Ishikawa (cell line): ENCODE data around the gene PRMT7.

Experiments
- CEBPB ChIP-seq: IDR thresholded peaks from 2 replicates; pipeline ENCODE4 v1.6.1; 2012
- CREB1 ChIP-seq: IDR thresholded peaks from 2 replicates; pipeline ENCODE4 v1.6.1; 2012; ENCODE audit warnings: low read depth
- EGR1 ChIP-seq: IDR thresholded peaks from 2 replicates; pipeline ENCODE4 v1.6.1; 2012
- EP300 ChIP-seq: IDR thresholded peaks from 2 replicates; pipeline ENCODE4 v1.6.1; 2012; ENCODE audit warnings: borderline replicate concordance
- FOXM1 ChIP-seq: IDR thresholded peaks from 2 replicates; pipeline ENCODE4 v1.6.1; 2012; ENCODE audit warnings: low read depth, borderline replicate concordance
- MAX ChIP-seq: IDR thresholded peaks from 2 replicates; pipeline ENCODE4 v1.6.1; 2012
- NFIC ChIP-seq: IDR thresholded peaks from 2 replicates; pipeline ENCODE4 v1.6.1; 2012
- RAD21 ChIP-seq: IDR thresholded peaks from 2 replicates; pipeline ENCODE4 v1.6.1; 2012; ENCODE audit warnings: low read depth
- REST ChIP-seq: IDR thresholded peaks from 2 replicates; pipeline ENCODE4 v1.6.1; 2012; ENCODE audit warnings: low read depth, mild to moderate bottlenecking
- TAF1 ChIP-seq: IDR thresholded peaks from 2 replicates; pipeline ENCODE4 v1.6.1; 2012; ENCODE audit warnings: low read depth, mild to moderate bottlenecking
- TCF12 ChIP-seq: IDR thresholded peaks from 2 replicates; pipeline ENCODE4 v1.6.1; 2012; ENCODE audit warnings: low read depth
- TEAD4 ChIP-seq: IDR thresholded peaks from 2 replicates; pipeline ENCODE4 v1.6.1; 2012
- USF1 ChIP-seq: IDR thresholded peaks from 2 replicates; pipeline ENCODE4 v1.6.1; 2012
- YY1 ChIP-seq: IDR thresholded peaks from 2 replicates; pipeline ENCODE4 v1.6.1; 2012; ENCODE audit warnings: low read depth
- ZBTB7A ChIP-seq: IDR thresholded peaks from 2 replicates; pipeline ENCODE4 v1.6.1; 2012; ENCODE audit warnings: low read depth

The PRMT7 gene

GRCh38 chr16:68399456-68399855 lies 88.6 kb downstream of the PRMT7 start:
- no peak for TF ChIP-seq TAF1
- TF ChIP-seq EGR1 = no peak
- TF ChIP-seq RAD21 = no peak
- no peak for TF ChIP-seq TEAD4
- TF ChIP-seq MAX = no peak
- no peak for TF ChIP-seq TCF12
- TF ChIP-seq REST = no peak
- TF ChIP-seq YY1 = no peak
- TF ChIP-seq EP300 = no peak
- TF ChIP-seq CEBPB = no peak

GRCh38 chr16:68400083-68400923 lies 89.5 kb downstream of the PRMT7 start:
- no peak for TF ChIP-seq TCF12
- TF ChIP-seq MAX = no peak
- TF ChIP-seq RAD21 = no peak
- TF ChIP-seq CREB1 = no peak
- TF ChIP-seq ZBTB7A = no peak
- no peak for TF ChIP-seq FOXM1

GRCh38 chr16:68400924-68401460 lies 90.2 kb downstream of the PRMT7 start:
- TF ChIP-seq ZBTB7A (no peak), CEBPB (no peak), REST (no peak), EGR1 (no peak), TAF1 (no peak), NFIC (no peak), CREB1 (no peak), TCF12 (no peak)

GRCh38 chr16:68401871-68402747 lies 91.3 kb downstream of the PRMT7 start:
- no peak for TF ChIP-seq YY1
- TF ChIP-seq REST = no peak
- TF ChIP-seq FOXM1 = no peak
- no peak for TF ChIP-seq CEBPB
- no peak for TF ChIP-seq TCF12
- TF ChIP-seq TAF1 = no peak
- TF ChIP-seq MAX = no peak
- no peak for TF ChIP-seq TEAD4
- no peak for TF ChIP-seq EGR1
- no peak for TF ChIP-seq RAD21
- no peak for TF ChIP-seq USF1
